HG03175 (cell line): ENCODE results near the gene TIMP2.
"Not testable (repeated sequence)": the region's sequence is repeated elsewhere in the genome, so short reads cannot be mapped to it uniquely, and the experiment has no call there.

Experiments used
- ATAC-seq: cut with Tn5 transposase; IDR thresholded peaks from one replicate; pipeline ENCODE4 v1.9.1; 2021; ENCODE audit warnings: mild to moderate bottlenecking, moderate library complexity; ENCODE audit not compliant: unreplicated experiment

Gene TIMP2

DNA sequence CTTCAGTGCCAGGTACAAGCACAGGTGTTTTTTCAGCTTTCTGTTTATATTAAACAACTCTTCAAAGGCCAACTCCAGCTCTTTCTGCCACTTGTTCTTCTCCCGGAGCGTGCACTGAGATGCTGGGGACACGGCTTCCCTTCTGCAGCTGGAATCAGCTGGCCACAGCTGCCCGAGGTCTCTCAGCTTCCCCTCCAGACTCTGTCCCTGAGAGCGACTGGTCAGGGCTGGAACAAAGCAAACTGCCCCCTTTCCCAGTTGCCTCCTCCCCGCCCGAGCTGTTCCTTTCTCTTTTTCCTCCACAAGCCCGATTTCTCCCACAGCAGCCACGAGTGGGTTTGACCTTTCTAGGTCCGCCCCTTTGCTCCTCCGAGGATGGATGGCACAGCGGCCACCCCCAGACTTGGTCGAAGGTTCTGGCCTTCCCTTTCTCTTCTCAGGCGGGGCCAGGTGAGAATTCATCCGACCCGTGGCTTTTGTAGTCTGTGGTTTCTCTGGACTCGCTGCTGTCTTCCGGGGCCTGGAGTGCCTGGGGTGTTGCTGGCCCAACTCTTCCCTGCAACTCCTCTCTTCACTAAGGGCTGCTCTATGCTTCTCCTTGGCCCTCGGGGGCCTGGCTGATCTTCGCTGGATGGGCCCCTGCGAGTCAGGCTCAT is 33.7 kb downstream of the TIMP2 start:
- no peak for ATAC-seq

DNA sequence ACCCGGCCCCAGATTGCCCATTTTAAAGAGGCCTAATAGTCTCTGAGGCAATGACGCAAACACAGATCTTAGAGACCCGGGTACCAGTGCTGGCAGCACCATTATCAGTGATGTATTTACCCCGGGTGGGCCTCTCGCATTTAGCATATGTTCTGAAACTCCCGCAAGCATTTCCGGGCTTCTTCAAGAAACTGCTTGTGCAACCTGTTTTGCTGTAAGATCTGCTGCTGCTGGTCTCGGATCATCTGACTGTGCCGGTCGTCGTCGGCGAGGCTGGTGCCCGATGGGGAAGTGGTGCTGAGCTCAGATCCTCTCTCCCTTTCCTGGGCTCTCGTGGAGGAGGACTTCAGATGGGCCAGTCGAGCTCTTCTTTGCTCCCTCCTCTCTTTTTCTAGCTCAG is 34.7 kb downstream of the TIMP2 start:
- peak; percentile 47 for ATAC-seq

DNA sequence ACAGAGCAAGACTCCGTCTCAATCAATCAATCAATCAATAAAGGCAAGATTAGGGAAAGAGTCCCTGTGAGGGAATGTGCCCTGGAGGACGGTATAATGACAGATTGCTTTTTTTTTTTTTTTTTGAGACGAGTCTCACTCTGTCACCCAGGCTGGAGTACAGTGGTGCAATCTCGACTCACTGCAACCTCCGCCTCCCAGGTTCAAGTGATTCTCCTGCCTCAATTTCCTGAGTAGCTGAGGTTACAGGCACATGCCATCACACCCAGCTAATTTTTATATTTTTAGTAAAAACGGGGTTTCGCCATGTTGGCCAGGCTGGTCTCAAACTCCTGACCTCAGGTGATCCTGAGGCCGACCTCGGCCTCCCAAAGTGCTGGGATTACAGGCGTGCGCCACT is 35.1 kb downstream of the TIMP2 start:
- ATAC-seq, result not testable (repeated sequence)

DNA sequence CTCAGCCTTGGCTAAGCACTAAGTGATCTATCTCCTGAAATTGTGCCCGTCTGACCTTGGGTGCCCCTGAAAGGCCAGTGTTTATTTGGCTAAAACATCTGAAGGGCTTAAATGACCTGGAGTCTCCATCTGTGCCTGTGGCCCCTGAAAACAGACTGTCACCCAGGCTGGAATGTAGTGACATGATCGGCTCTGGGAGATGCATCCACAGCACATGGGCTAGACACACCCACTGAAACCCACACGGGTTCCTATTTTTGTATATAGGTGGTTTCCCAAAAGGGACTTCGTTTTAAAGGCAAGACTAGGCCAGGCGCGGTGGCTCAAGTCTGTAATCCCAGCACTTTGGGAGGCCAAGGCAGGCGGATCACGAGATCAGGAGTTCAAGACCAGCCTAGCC is 35.7 kb downstream of the TIMP2 start:
- ATAC-seq, result no peak

DNA sequence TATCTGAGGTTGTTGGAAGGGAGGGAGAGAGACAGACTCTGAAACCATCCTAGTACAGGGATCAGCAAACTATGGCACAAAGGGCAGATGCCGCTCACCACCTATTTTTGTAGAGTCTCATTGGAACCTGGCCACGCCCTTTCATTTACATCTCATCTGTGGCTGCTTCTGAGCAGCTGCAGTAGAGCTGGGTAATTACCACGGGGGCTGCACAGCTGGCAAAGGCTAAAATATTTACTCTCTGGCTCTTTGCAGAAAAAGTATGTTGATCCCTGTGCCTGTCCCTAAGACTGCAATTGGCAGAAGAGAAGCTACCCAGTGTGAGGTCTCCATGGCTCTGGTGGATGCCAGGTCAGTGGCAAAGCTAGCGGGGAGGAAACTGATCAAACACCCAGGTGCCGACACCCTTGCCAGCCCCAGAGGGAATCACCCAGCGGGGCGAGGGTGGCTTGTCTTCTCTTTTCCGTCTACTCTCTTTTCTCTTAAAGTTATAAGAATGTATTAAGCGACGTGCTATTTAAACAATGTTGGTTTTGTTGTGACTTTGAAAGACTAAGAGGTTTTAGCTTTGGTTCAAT is 36.2 kb downstream of the TIMP2 start:
- no peak for ATAC-seq

DNA sequence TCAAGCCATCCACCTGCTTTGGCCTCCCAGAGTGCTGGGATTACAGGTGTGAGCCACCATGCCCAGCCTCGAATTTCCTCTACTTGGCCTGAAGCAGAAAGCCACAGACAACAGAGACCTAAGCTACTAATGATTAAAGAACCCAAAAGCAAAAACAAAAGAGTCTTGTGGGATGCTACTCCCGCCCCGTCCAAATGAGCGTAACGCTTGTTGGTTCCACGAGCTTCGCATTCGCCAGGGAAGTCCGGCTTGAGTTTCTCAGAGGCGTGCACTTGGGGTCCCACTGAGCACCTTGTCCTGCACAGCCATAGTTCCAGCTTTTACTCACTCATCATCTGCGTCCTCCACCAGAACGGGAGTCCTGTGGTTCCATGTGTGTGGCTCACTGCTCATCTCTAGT is 38.2 kb downstream of the TIMP2 start:
- no peak for ATAC-seq

DNA sequence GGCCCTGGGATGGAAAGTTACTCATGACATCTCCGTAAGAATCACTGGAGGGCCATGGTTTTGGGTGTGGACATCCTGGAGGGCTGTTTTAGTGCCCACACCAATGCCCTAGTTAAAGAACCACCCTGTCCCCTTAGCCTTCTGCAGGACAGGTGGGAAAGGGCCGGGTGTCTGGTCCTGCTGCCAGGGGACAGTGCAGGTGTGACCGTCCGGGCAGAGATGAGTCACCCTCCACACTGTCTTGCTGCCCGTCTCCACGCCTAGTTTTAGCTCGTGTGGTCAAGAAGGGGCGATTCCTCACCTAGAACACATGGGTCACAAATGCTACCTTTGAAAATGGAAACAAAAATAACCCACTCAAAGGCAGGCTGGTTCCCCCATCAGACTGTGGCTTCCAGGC is 39.2 kb downstream of the TIMP2 start:
- no peak for ATAC-seq

DNA sequence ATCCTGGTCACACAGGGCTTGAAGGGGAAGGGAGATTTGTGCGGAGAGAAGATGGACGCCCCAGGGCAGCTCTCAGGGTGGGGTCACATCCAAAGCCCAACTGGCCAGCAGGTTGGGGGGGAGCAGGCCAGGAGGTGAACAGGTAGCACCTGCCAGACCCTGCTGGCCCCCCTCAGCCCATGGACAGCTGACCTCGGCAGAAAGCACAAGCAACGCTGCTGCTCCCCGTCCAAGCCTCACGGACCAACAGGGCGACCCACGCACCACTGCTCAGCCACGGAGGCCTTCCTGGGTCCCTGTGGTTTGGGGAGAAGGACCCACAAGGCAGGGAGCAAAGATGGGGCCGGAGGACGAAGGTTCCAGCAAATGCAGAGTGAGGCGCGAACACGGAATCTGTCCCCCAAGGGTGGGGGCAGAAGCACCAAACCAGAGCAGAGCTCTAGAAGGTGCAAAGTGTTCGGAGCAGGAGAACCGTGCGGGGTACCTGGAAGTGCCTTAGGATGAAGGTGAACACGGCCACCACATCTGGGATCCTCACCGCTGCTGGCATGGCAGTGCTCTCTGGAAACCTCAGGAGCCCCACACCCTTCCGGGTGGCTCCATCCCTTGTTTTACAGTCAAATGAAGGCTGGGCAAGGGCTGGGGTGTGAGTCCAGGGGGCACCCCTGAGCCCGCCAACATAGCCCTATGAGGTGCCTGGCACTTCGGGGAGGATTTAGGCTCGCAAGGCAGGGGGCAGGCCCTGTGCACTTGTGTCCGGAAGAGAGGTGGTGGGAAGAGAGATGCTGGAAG is 40.1 kb downstream of the TIMP2 start:
- ATAC-seq, result no peak

DNA sequence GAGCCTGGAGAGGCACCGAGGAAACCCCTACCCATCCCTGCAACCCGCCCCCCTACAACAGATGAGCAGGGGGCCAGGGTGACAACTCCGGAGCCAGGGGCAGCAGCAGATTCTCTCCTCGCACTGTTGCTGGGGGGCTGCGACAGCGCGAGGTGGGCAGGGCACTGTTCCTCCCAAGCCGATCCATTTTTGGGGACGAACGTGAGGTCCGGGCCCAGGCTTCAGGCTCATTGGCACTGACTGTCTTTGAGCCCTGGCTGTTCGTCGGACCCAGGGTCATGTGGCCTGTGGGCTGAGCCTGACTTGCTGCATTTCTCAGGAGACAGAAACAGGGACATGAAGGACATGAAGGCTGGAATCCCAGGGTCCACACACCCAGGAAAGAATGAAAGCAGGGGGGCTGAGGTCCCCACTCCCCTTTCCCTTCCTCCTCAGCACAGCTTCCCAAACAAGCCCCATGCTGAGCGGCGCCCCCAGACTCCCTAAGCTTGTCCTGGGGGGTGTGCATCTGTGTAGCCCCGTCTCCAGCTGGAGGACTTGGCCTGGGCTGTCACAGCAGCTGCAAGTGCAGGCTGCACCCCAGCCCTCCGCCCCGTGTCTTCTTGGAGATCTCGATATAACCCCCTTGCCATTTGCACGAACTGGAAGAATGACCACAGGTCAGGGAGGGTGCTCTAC is 40.9 kb downstream of the TIMP2 start:
- ATAC-seq, result no peak

DNA sequence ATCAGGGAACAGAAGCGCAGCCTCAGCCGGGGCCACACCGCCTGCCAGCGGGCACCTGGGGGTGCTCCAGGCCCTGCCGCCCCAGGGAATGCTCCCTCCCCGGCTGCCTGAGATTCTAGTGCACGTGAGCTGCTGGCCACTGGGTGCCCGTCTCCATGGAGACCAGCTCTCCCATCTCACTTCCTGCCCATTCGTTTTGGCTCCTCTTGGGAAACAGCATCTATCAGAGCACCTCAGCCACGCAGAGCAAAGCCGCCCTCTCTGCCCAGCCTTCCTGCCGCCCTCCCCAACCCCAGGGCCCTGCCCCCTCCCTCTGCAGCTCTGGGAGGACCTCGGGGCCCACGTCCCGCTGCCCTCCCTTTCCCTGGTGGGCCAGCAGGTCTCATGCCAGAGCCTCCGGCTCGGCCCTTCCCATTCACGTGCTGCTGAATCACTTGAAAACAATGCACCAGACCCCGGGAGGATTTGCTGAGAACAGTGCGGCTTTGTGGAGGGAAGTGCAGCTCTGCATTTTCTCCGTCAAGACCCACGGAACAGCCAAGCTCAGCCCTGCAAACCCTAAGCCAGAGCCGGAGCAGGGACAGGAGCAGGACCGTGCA is 41.6 kb downstream of the TIMP2 start:
- ATAC-seq, result no peak

DNA sequence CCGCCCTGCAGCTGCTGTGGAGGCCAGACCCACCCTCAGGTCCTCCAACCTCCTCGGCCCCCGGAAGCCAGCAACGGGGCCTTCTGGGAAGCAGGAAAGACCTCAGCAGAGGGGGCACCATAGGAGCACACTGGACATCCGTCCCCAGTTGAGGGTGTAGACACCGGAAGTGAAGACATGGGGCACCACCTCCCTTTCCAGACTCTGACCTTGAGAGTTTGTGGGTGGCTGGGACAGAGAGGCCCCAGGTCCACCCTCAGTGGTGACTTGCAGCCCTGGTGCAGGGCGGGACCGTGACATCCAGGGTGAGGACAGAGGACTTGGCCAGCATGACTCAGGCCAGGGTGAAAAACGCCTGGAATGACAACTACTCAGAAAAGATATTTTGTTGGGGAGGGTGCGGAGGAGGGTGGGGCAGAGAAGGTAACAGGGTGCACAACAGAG is 42.1 kb downstream of the TIMP2 start:
- ATAC-seq, result no peak

DNA sequence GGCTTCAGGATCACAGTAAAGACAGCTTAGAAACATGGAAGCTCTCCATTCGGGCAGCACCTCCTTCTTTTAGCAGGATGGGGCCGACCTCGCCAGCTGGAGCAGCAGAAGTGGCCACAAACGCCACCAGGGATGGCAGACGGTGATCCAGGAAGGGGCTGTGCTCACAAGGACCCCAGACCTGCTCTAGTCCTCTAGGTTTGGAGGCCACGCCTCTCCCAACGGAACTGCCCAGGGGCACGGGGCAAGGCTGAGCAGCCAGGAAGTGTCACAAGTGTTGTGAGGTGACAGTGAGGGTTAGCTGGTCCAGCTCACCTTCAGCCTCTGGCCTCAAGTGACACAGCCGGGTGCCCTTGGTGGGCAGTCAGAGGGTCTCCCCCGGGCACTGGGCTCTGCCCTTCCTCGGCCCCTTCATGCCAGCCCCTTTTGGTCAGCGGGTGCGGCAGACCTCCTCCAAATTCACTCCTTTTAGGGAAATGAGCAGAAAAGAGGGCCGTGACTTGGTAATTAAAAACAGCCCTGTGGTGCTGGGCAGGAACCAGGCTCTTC is 42.6 kb downstream of the TIMP2 start:
- ATAC-seq, result no peak

DNA sequence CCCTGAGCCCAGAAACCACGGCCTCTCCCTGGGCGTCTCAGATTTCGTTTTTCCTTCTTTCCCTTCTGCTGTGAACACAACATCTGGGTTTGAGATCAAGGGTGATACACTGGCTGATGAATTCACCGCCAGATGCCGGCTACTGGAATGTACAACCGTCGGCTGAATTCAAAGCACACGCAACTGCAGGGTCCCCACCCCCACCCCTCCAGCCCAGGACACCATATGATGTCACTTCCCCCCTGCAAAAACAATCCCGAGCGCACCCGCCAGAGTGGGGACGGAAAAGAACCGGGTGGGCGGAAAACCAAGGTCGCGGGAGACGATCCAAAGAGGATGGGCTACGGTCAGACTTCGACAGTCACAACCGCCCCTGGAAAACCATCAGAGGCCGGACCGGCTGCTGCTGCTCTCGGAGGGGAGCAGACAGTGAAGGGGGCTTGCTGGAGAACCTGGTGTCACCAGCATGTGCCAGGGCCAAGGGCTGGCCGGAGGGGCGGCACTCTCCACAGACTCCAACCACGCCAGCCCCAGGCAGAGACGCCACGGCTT is 45.5 kb downstream of the TIMP2 start:
- no peak for ATAC-seq

DNA sequence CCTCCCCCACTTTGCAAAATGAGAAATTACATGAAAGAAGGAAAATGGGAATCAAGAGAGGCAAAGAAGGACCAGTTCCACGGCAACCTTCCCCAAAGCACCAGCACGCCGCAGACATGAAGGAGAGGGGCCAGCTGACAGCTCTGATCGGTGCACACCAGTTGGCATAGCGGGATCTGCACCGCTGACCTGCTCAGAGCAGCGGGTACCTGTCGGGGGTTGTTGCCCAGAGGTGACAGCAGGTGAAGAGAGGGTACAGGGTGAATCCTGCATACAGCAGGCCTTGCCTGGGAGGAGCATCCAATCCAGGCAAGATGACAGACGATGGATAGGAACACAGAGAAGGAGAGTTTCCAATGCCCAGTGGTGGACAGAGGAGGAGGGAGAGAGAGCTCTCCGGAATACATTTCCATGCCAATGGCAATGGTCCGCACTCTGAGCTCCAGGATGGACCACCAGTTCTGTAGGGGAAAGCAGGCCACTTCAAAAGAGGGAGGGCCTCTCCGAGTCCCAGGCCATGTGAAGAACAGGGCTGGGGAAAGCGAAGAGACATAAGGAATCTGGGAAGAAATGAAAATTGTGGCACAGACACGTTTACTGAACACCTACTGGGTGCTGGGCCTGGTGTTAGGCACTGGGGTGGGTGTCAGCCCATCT is 46.2 kb downstream of the TIMP2 start:
- ATAC-seq, result no peak

DNA sequence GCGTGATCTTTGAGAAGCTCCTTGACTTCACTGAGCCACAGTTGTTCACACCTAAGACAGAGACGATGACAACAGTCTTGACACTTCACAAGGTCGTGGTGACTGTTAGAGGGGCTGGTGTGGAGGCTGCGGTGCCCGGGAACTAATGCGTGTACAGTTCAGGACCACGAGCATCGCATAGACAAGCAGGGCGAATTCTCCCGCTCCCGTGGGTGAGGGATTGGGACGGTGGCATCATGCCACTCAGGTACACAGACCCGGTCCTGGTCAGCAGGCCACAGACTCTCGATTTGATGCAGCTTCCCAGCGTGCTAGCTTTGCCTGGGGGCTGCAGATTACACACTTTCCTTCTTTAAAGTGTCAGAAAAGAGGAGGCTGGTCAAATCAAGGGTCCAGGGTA is 46.9 kb downstream of the TIMP2 start:
- no peak for ATAC-seq

DNA sequence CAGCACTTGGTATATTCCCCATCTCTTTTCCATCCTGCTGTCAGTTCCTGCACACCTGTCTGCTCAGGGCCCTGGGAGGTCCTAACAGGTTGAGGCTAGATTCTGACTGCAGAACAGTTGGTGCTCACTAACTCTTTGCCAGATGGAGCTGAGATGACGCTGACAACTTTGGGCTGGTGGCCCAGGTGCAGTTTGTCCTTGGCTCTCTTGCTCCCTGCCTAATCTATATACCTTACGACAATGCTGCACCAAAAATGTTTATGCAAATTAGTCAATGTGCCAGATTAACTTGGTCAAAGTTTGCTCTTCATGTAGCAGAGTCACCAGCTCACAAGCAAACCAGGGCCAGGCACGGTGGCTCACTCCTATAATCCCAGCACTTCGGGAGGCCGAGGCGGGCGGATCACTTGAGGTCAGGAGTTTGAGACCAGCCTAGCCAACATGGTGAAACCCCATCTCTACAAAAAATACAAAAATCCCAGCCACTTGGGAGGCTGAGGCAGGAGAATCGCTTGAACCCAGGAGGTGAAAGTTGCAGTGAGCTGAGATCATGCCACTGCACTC is 48.2 kb downstream of the TIMP2 start:
- ATAC-seq, result not testable (repeated sequence)

DNA sequence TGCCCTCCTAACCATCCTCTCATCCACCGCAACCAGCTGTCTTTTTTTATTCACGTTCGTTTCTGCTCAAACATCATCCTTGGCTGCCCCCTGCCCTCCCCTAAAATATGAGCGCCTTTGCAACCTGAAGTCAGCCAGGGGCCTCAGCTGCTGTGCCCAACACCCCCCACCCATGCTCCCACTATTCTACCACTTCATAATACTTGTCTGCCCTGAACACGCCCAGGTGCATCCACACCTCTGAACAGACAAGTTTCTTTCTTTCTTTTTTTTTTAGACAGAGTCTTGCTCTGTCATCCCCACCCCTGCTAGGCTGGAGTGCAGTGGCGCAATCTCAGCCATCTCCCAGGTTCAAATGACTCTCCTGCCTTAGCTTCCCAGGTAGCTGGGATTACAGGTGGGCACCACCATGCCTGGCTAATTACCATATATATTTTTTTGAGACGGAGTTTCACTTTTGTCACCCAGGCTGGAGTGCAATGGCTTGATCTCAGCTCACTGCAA is 49.0 kb downstream of the TIMP2 start:
- ATAC-seq, result no peak

DNA sequence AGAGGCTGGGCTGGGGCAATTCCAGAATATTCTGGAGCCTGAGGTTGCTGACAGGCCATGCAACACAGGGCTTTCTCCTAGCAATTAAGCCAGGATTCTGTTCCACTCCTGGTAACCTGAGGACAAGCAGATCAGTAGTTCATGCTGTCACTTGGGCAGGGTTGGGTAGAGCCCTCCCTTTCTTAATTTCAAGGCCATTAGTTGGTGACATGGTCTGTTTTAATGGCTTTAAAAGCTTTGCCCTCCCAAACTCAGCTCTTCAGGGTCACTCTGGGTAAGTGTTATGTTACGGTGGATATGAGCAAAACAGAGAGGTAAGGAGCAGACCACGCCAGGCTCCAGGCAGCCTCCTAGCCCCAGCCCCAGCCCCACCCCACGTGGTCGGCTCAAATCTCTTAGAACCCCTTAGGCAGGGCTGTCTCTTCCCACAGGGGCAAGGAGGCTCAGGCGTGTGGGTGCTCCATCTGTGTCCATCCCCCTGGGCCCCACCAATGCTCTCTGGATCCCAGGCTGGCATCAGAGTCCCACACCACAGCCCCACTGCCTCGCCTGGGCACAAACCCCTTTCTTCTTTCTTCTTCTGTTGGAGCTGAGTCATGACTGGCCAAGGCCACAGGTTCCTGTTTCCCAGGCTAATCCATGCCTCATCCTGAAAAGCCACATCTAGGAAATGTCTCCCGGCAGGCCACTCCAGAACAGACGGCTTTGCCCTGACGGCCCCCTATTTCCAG is 49.7 kb downstream of the TIMP2 start:
- ATAC-seq, result no peak
